HepG2 (cell line): ENCODE measurements around the gene RASSF9. TPM values are rescaled to one million over a fixed set of nuclear protein-coding genes. Genes with fewer than 3 reads are reported as not detected.

ENCODE experiments used
- BCL6 ChIP-seq: IDR thresholded peaks from 2 replicates; pipeline ENCODE4 v1.6.1; 2016; ENCODE audit warnings: missing genetic modification reagents, missing compliant biosample characterization
- BORCS8-MEF2B ChIP-seq: sonication (generic); formaldehyde crosslinking; IDR thresholded peaks from 2 replicates; pipeline ENCODE4 v1.8.0; 2022; ENCODE audit warnings: mild to moderate bottlenecking, missing genetic modification reagents
- CEBPB ChIP-seq: IDR thresholded peaks from 2 replicates; pipeline ENCODE4 v1.6.1; 2011; ENCODE audit warnings: low read depth, low read length, improper control_type of control experiment, borderline replicate concordance
- EP300 ChIP-seq, 3 experiments: sonication (generic) in 1 of 3; formaldehyde crosslinking in 1 of 3; IDR thresholded peaks; 2 replicates each; pipeline versions ENCODE4 v1.5.1 to v1.6.1; 2011 to 2020; ENCODE audit warnings: low read depth in 2 of 3, low read length in 2 of 3, borderline replicate concordance in 1 of 3, improper control_type of control experiment in 1 of 3, mild to moderate bottlenecking in 1 of 3, missing genetic modification reagents in 1 of 3, moderate library complexity in 1 of 3
- FOXA1 ChIP-seq, 2 experiments: fragments of 450-650 bp in 1 of 2; sonication (generic) in 1 of 2; formaldehyde crosslinking in 1 of 2; IDR thresholded peaks; 2 replicates each; pipeline versions ENCODE4 v1.4.0 to v1.6.1; 2016 to 2020; ENCODE audit warnings: missing genetic modification reagents in 1 of 2
- FOXA3 ChIP-seq: IDR thresholded peaks from 2 replicates; pipeline ENCODE4 v1.6.1; 2016; ENCODE audit warnings: missing genetic modification reagents, missing compliant biosample characterization
- HDAC2 ChIP-seq: sonication (generic); formaldehyde crosslinking; IDR thresholded peaks from 2 replicates; pipeline ENCODE4 v1.4.0; 2020; ENCODE audit warnings: missing genetic modification reagents
- HHEX ChIP-seq: IDR thresholded peaks from 2 replicates; pipeline ENCODE4 v1.6.1; 2016; ENCODE audit warnings: control low read depth
- HMG20B ChIP-seq: conservative IDR thresholded peaks from 2 replicates; pipeline ENCODE4 v1.6.1; 2016; ENCODE audit warnings: missing genetic modification reagents, missing compliant biosample characterization
- NFIC ChIP-seq: IDR thresholded peaks from 2 replicates; pipeline ENCODE4 v1.6.1; 2012; ENCODE audit warnings: mild to moderate bottlenecking, low read length, inconsistent platforms
- NR2F2 ChIP-seq: IDR thresholded peaks from 2 replicates; pipeline ENCODE4 v1.6.1; 2012; ENCODE audit warnings: low read depth, inconsistent platforms, borderline replicate concordance
- NR2F6 ChIP-seq, 2 experiments: IDR thresholded peaks; 2 replicates each; pipeline ENCODE4 v1.6.1; 2016; ENCODE audit warnings: antibody characterized with exemption in 1 of 2, mild to moderate bottlenecking in 1 of 2
- POLR2AphosphoS2 ChIP-seq: IDR thresholded peaks from 2 replicates; pipeline ENCODE4 v1.6.1; 2011; ENCODE audit warnings: low read depth, low read length, improper control_type of control experiment
- SOX13 ChIP-seq, 3 experiments: fragments of 450-650 bp in 1 of 3; sonication (generic) in 1 of 3; formaldehyde crosslinking in 1 of 3; IDR thresholded peaks in 2 of 3; conservative IDR thresholded peaks in 1 of 3; 2 replicates each; pipeline versions ENCODE4 v1.5.0 to v1.6.1; 2016 to 2020; ENCODE audit warnings: antibody characterized with exemption in 1 of 3, mild to moderate bottlenecking in 1 of 3, missing compliant biosample characterization in 1 of 3, missing genetic modification reagents in 1 of 3, moderate library complexity in 1 of 3
- SOX5 ChIP-seq: IDR thresholded peaks from 2 replicates; pipeline ENCODE4 v1.6.1; 2016; ENCODE audit warnings: borderline replicate concordance
- SRSF1 ChIP-seq: fragments of 200-400 bp; formaldehyde crosslinking; optimal IDR thresholded peaks from 2 replicates; pipeline ENCODE3; 2017; ENCODE audit warnings: mild to moderate bottlenecking, low read depth, low read length, moderate library complexity
- THAP11 ChIP-seq: IDR thresholded peaks from 2 replicates; pipeline ENCODE4 v1.6.1; 2016; ENCODE audit warnings: missing biosample characterization, missing genetic modification reagents
- ZMYM4 ChIP-seq: sonication (generic); formaldehyde crosslinking; IDR thresholded peaks from 2 replicates; pipeline ENCODE4 v1.8.1; 2023; ENCODE audit warnings: mild to moderate bottlenecking, missing genetic modification reagents
- polyA plus RNA-seq, 8 experiments: library from polyadenylated mRNA; depleted of rRNA in 3 of 8; stranded (reverse) in 7 of 8; unstranded in 1 of 8; fragments of >200 nt; fragmentation: Illumina TruSeq in 4 of 8; extraction: Trizol in 4 of 8; gene quantifications; 2 replicates each; pipeline versions ENCODE4 v1.2.1 to v1.2.3, GENCODE V29; 2011 to 2016; ENCODE audit warnings: low read depth in 4 of 8, missing spikeins in 1 of 8, mixed read lengths in 1 of 8; ENCODE audit not compliant: insufficient read depth in 1 of 8
- total RNA-seq, 5 experiments: library from RNA; depleted of rRNA; stranded (reverse); fragments of >200 nt; fragmentation: Illumina TruSeq; extraction: Trizol; gene quantifications; 2 replicates each; pipeline ENCODE4 v1.2.3, GENCODE V29; 2016; ENCODE audit warnings: low read depth in 1 of 5
- TF ChIP-seq, protein P1 (sequence below): sonication (generic); formaldehyde crosslinking; IDR thresholded peaks from 2 replicates; pipeline ENCODE4 v1.4.0; 2020; ENCODE audit warnings: missing genetic modification reagents, low read depth, mild to moderate bottlenecking, borderline replicate concordance
- TF ChIP-seq, protein P2 (sequence below): IDR thresholded peaks from 2 replicates; pipeline ENCODE4 v1.6.1; 2016; ENCODE audit warnings: mild to moderate bottlenecking
- TF ChIP-seq, protein P3 (sequence below): sonication (generic); formaldehyde crosslinking; IDR thresholded peaks from 2 replicates; pipeline ENCODE4 v1.5.1; 2020; ENCODE audit warnings: missing genetic modification reagents, mild to moderate bottlenecking, borderline replicate concordance
- TF ChIP-seq, protein P4 (sequence below): sonication (generic); formaldehyde crosslinking; conservative IDR thresholded peaks from 2 replicates; pipeline ENCODE4 v1.4.0; 2020; ENCODE audit warnings: mild to moderate bottlenecking, missing genetic modification reagents, moderate library complexity

RASSF9 gene
- total and polyA plus RNA-seq, 2 of the 13 experiments (the other 11 are each of a cell fraction or from before 2014, with no cell fraction given) = not detected

DNA sequence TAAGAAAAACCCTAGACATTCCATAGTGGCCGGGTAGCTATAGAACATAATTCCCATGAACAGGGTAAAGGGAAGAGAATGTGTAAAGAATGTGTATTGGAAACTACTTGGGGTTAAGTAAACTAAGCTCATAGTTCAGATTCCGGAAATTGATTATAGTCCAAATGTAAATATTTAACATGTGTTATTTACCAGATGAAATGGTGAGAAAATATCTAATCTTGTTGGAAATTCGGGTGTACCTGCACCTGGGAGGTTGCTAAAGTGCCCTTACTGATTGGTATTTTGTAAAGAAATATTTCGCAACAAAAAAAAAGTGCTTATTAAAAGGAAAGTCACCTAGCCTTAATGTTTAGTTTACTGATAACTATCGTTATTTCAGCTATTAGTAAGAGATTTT lies 14.4 kb downstream of the RASSF9 start (continued):
- TF ChIP-seq, protein P1, sequence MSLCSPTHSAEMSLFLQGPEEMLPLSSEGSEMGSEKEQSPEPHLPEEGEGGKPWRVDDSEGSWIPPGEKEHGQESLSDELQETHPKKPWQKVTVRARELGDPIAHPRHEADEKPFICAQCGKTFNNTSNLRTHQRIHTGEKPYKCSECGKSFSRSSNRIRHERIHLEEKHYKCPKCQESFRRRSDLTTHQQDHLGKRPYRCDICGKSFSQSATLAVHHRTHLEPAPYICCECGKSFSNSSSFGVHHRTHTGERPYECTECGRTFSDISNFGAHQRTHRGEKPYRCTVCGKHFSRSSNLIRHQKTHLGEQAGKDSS = no peak
- TF ChIP-seq FOXA3 (peak; percentile 82), NR2F2 (peak; percentile 41; the same call in 1 of the 2 replicates), ZMYM4 (CRISPR knock-in tag) (no peak), HHEX (peak; percentile 94), HMG20B (CRISPR knock-in tag) (0 out of 2 replicates have a peak, but pooled peaks have one; percentile 28), SOX13 (IDR thresholded peaks at IDR 0.05) (no peak), SOX13 (CRISPR knock-in tag; conservative IDR thresholded peaks at IDR 0.05 in 1 of 2, IDR thresholded peaks at IDR 0.05 in 1 of 2) (peak in 1 of 2 experiments; percentile 43; a peak in 1 of 4 replicates), FOXA1 (IDR thresholded peaks at IDR 0.05) (peak; percentile 80), FOXA1 (CRISPR knock-in tag; IDR thresholded peaks at IDR 0.05) (0 out of 2 replicates have a peak, but pooled peaks have one; percentile 45), POLR2AphosphoS2 (no peak), SOX5 (CRISPR knock-in tag) (peak; percentile 49; the same call in 1 of the 2 replicates), THAP11 (CRISPR knock-in tag) (0 out of 2 replicates have a peak, but pooled peaks have one; percentile 18), EP300 (IDR thresholded peaks at IDR 0.05; ENCODE audit: low read depth in 2 of 2, low read length in 2 of 2) (peak in 1 of 2 experiments; percentile 52; a peak in 2 of 4 replicates), EP300 (CRISPR knock-in tag; IDR thresholded peaks at IDR 0.05; ENCODE audit: borderline replicate concordance) (no peak), NFIC (peak; percentile 77; the same call in 1 of the 2 replicates), BORCS8-MEF2B (CRISPR knock-in tag) (no peak), NR2F6 (IDR thresholded peaks at IDR 0.05) (peak; percentile 67; the same call in 1 of the 2 replicates), NR2F6 (CRISPR knock-in tag; IDR thresholded peaks at IDR 0.05) (peak; percentile 37; the same call in 1 of the 2 replicates), HDAC2 (CRISPR knock-in tag) (peak; percentile 60; the same call in 1 of the 2 replicates), BCL6 (CRISPR knock-in tag) (peak; percentile 73), SRSF1 (no peak), CEBPB (peak; percentile 66)
- TF ChIP-seq, protein P2, sequence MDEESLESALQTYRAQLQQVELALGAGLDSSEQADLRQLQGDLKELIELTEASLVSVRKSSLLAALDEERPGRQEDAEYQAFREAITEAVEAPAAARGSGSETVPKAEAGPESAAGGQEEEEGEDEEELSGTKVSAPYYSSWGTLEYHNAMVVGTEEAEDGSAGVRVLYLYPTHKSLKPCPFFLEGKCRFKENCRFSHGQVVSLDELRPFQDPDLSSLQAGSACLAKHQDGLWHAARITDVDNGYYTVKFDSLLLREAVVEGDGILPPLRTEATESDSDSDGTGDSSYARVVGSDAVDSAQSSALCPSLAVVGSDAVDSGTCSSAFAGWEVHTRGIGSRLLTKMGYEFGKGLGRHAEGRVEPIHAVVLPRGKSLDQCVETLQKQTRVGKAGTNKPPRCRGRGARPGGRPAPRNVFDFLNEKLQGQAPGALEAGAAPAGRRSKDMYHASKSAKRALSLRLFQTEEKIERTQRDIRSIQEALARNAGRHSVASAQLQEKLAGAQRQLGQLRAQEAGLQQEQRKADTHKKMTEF (CRISPR knock-in tag) = peak; percentile 54; the same call in 1 of the 2 replicates
- TF ChIP-seq, protein P3, sequence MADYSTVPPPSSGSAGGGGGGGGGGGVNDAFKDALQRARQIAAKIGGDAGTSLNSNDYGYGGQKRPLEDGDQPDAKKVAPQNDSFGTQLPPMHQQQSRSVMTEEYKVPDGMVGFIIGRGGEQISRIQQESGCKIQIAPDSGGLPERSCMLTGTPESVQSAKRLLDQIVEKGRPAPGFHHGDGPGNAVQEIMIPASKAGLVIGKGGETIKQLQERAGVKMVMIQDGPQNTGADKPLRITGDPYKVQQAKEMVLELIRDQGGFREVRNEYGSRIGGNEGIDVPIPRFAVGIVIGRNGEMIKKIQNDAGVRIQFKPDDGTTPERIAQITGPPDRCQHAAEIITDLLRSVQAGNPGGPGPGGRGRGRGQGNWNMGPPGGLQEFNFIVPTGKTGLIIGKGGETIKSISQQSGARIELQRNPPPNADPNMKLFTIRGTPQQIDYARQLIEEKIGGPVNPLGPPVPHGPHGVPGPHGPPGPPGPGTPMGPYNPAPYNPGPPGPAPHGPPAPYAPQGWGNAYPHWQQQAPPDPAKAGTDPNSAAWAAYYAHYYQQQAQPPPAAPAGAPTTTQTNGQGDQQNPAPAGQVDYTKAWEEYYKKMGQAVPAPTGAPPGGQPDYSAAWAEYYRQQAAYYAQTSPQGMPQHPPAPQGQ (CRISPR knock-in tag) = no peak
- TF ChIP-seq, protein P4, sequence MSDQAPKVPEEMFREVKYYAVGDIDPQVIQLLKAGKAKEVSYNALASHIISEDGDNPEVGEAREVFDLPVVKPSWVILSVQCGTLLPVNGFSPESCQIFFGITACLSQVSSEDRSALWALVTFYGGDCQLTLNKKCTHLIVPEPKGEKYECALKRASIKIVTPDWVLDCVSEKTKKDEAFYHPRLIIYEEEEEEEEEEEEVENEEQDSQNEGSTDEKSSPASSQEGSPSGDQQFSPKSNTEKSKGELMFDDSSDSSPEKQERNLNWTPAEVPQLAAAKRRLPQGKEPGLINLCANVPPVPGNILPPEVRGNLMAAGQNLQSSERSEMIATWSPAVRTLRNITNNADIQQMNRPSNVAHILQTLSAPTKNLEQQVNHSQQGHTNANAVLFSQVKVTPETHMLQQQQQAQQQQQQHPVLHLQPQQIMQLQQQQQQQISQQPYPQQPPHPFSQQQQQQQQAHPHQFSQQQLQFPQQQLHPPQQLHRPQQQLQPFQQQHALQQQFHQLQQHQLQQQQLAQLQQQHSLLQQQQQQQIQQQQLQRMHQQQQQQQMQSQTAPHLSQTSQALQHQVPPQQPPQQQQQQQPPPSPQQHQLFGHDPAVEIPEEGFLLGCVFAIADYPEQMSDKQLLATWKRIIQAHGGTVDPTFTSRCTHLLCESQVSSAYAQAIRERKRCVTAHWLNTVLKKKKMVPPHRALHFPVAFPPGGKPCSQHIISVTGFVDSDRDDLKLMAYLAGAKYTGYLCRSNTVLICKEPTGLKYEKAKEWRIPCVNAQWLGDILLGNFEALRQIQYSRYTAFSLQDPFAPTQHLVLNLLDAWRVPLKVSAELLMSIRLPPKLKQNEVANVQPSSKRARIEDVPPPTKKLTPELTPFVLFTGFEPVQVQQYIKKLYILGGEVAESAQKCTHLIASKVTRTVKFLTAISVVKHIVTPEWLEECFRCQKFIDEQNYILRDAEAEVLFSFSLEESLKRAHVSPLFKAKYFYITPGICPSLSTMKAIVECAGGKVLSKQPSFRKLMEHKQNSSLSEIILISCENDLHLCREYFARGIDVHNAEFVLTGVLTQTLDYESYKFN (CRISPR knock-in tag) = peak; percentile 46
